OCI-LY1 (cell line): Measurements from ENCODE around the gene LAMC1.

Source experiments
- EZH2 ChIP-seq: fragments of 200-600 bp; sonication (generic), shearing (Covaris generic); IDR thresholded peaks from 2 replicates; pipeline ENCODE4 v1.8.0; 2017; ENCODE audit warnings: borderline replicate concordance, mixed run types, mild to moderate bottlenecking, antibody characterized with exemption, low read length, moderate library complexity, mixed read lengths
- TF ChIP-seq, protein P1 (sequence below): fragments of 200-600 bp; sonication (generic), shearing (Covaris generic); IDR thresholded peaks from 2 replicates; pipeline ENCODE4 v1.5.1; 2017; ENCODE audit warnings: mild to moderate bottlenecking, antibody characterized with exemption, low read length, moderate library complexity, mixed read lengths

DNA sequence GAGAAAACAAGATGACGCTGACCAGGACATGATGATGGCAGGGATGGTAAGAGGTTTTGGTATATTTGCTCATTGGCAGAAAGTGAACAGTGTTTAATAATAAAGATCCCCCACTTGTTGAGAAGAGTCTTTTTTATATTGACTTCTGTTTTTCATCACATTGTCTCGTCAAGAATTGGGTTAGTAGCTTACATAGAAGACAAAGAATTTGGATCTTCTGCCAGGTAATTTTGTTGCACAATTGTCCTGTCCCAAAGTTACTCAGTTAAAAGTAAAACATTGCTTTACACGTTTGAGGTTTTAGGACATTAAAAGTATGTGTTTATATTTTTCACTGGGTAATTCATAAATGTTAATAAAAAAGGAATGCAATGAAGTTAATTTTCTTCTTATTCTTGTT is 114.6 kb downstream of the LAMC1 start:
- TF ChIP-seq, protein P1, sequence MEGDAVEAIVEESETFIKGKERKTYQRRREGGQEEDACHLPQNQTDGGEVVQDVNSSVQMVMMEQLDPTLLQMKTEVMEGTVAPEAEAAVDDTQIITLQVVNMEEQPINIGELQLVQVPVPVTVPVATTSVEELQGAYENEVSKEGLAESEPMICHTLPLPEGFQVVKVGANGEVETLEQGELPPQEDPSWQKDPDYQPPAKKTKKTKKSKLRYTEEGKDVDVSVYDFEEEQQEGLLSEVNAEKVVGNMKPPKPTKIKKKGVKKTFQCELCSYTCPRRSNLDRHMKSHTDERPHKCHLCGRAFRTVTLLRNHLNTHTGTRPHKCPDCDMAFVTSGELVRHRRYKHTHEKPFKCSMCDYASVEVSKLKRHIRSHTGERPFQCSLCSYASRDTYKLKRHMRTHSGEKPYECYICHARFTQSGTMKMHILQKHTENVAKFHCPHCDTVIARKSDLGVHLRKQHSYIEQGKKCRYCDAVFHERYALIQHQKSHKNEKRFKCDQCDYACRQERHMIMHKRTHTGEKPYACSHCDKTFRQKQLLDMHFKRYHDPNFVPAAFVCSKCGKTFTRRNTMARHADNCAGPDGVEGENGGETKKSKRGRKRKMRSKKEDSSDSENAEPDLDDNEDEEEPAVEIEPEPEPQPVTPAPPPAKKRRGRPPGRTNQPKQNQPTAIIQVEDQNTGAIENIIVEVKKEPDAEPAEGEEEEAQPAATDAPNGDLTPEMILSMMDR = no peak
- no peak for TF ChIP-seq EZH2
